Testis (tissue), 2 donors: ENCODE data around the gene SLX4IP.

Experiments used
- CTCF ChIP-seq, 3 experiments: fragments of 450-650 bp in 2 of 3; fragments of 200-600 bp in 1 of 3; sonication (generic) in 1 of 3; IDR thresholded peaks; one replicate each; pipeline ENCODE4 v1.5.1; 2016 to 2019; ENCODE audit warnings: antibody characterized with exemption in 3 of 3, mild to moderate bottlenecking in 2 of 3, moderate library complexity in 1 of 3
- POLR2A ChIP-seq: fragments of 450-650 bp; IDR thresholded peaks from one replicate; pipeline ENCODE4 v1.6.1; 2017; ENCODE audit warnings: antibody characterized with exemption, mild to moderate bottlenecking, moderate library complexity

- TF ChIP-seq POLR2A (no peak), CTCF (IDR thresholded peaks at IDR 0.05) (no peak)
These were observed 67.0 kb downstream of the SLX4IP start for GRCh38 chr20:10502098-10502526.
